GM23338 (cell line): ENCODE measurements around the gene LDB3.

Experiments
- CTCF ChIP-seq, 2 experiments: fragments of 200-600 bp in 1 of 2; sonication (generic) in 1 of 2; conservative IDR thresholded peaks; 2 replicates each; pipeline versions ENCODE4 v1.5.1 to v1.6.1; 2016 to 2017; ENCODE audit warnings: antibody characterized with exemption in 2 of 2, low read depth in 2 of 2, mild to moderate bottlenecking in 2 of 2, moderate library complexity in 1 of 2
- EZH2 ChIP-seq: fragments of 200-600 bp; sonication (generic); IDR thresholded peaks from one replicate; pipeline ENCODE4 v1.8.0; 2017; ENCODE audit warnings: antibody characterized with exemption, mild to moderate bottlenecking, low read depth; ENCODE audit not compliant: unreplicated experiment
- EZH2phosphoT487 ChIP-seq: fragments of 200-600 bp; sonication (generic); IDR thresholded peaks from one replicate; pipeline ENCODE4 v1.8.1; 2018; ENCODE audit warnings: antibody characterized with exemption; ENCODE audit not compliant: unreplicated experiment
- POLR2AphosphoS5 ChIP-seq: IDR thresholded peaks from 2 replicates; pipeline ENCODE4 v1.6.1; 2016; ENCODE audit warnings: antibody characterized with exemption, low read depth
- ZNF331 ChIP-seq: fragments of 250-450 bp; sonication (Bioruptor Pico); IDR thresholded peaks from 2 replicates; pipeline ENCODE4 v1.5.0; 2020; ENCODE audit warnings: low read depth, mild to moderate bottlenecking, moderate library complexity
- TF ChIP-seq, protein P1 (sequence below): IDR thresholded peaks from one replicate; pipeline ENCODE4 v1.6.1; 2018; ENCODE audit warnings: antibody characterized with exemption; ENCODE audit not compliant: unreplicated experiment
- TF ChIP-seq, protein P2 (sequence below): IDR thresholded peaks from 2 replicates; pipeline ENCODE4 v1.6.1; 2016; ENCODE audit warnings: antibody characterized with exemption

DNA sequence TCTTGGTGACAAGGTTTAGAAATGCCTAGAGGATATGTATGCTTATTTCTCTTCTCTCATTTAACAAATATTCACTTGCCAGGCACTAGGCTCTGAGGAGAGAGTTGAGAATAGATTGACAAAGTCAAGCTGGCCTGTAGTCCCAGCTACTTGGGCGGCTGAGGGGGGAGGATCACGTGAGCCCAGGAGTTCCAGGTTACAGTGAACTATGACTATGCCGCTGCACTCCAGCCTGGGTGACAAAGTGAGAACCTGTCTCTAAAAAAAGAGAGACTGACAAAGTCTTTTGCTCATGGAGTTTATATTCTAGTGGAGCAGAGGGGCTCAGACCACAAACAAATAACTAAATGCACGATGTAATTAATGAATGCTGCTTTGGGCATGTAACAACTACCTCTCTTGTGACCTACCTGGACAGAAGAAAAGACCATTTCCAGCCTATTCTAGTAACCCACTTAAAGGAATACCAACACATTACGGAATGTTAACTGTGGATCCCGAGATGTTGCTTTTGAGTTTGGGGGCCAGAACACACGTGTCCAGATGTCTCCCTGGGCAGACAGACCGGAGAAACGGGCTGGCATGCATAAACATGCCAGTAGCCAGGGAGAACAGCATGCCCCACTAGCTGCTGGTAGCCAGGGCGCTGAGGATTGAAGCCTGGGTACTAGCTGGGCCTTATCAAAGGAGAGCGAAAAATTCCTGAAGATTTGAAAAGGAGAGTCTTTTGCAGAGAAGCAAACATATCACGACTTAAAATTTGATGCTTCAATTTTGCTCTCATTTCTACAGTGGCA, 85.5 kb downstream of the LDB3 start:
- no peak for TF ChIP-seq ZNF331 (CRISPR knock-in tag)
- no peak for TF ChIP-seq CTCF (conservative IDR thresholded peaks at IDR 0.05; ENCODE audit: low read depth in 2 of 2)
- TF ChIP-seq EZH2, result no peak
- TF ChIP-seq EZH2phosphoT487, result no peak
- TF ChIP-seq, protein P1, sequence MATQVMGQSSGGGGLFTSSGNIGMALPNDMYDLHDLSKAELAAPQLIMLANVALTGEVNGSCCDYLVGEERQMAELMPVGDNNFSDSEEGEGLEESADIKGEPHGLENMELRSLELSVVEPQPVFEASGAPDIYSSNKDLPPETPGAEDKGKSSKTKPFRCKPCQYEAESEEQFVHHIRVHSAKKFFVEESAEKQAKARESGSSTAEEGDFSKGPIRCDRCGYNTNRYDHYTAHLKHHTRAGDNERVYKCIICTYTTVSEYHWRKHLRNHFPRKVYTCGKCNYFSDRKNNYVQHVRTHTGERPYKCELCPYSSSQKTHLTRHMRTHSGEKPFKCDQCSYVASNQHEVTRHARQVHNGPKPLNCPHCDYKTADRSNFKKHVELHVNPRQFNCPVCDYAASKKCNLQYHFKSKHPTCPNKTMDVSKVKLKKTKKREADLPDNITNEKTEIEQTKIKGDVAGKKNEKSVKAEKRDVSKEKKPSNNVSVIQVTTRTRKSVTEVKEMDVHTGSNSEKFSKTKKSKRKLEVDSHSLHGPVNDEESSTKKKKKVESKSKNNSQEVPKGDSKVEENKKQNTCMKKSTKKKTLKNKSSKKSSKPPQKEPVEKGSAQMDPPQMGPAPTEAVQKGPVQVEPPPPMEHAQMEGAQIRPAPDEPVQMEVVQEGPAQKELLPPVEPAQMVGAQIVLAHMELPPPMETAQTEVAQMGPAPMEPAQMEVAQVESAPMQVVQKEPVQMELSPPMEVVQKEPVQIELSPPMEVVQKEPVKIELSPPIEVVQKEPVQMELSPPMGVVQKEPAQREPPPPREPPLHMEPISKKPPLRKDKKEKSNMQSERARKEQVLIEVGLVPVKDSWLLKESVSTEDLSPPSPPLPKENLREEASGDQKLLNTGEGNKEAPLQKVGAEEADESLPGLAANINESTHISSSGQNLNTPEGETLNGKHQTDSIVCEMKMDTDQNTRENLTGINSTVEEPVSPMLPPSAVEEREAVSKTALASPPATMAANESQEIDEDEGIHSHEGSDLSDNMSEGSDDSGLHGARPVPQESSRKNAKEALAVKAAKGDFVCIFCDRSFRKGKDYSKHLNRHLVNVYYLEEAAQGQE, result no peak
- TF ChIP-seq POLR2AphosphoS5, result no peak
- TF ChIP-seq, protein P2, sequence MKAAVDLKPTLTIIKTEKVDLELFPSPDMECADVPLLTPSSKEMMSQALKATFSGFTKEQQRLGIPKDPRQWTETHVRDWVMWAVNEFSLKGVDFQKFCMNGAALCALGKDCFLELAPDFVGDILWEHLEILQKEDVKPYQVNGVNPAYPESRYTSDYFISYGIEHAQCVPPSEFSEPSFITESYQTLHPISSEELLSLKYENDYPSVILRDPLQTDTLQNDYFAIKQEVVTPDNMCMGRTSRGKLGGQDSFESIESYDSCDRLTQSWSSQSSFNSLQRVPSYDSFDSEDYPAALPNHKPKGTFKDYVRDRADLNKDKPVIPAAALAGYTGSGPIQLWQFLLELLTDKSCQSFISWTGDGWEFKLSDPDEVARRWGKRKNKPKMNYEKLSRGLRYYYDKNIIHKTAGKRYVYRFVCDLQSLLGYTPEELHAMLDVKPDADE, result no peak
